H1 (cell line): Measurements from ENCODE around the gene ASRGL1.

Source experiments
- CHD2 ChIP-seq: IDR thresholded peaks from 2 replicates; pipeline ENCODE4 v1.6.1; 2012; ENCODE audit warnings: low read length, improper control_type of control experiment
- CREB1 ChIP-seq: IDR thresholded peaks from 2 replicates; pipeline ENCODE4 v1.6.1; 2012; ENCODE audit warnings: inconsistent platforms
- CTCF ChIP-seq, 3 experiments: IDR thresholded peaks; 1 replicate in 2 of 3; 2 replicates in 1 of 3; pipeline versions ENCODE4 v1.5.1 to v1.6.1; 2011; ENCODE audit warnings: low read length in 3 of 3, mild to moderate bottlenecking in 3 of 3, inconsistent platforms in 2 of 3, low read depth in 1 of 3, moderate library complexity in 1 of 3; ENCODE audit not compliant: insufficient read depth in 1 of 3; ENCODE audit errors: control extremely low read depth in 1 of 3
- POLR2A ChIP-seq, 2 experiments: IDR thresholded peaks; 1 replicate in 1 of 2; 2 replicates in 1 of 2; pipeline ENCODE4 v1.6.1; 2011; ENCODE audit warnings: low read depth in 2 of 2, low read length in 2 of 2, mild to moderate bottlenecking in 2 of 2; ENCODE audit errors: control extremely low read depth in 1 of 2
- SP2 ChIP-seq: IDR thresholded peaks from 2 replicates; pipeline ENCODE4 v1.6.1; 2012; ENCODE audit warnings: mild to moderate bottlenecking, low read length, inconsistent platforms
- SP4 ChIP-seq: IDR thresholded peaks from 2 replicates; pipeline ENCODE4 v1.6.1; 2012; ENCODE audit warnings: low read length, inconsistent platforms
- USF2 ChIP-seq: IDR thresholded peaks from 2 replicates; pipeline ENCODE4 v1.6.1; 2011; ENCODE audit warnings: low read length, improper control_type of control experiment

- TF ChIP-seq POLR2A (IDR thresholded peaks at IDR 0.05; ENCODE audit: control extremely low read depth in 1 of 2, low read depth in 2 of 2, low read length in 2 of 2): no peak
- no peak for TF ChIP-seq CTCF (IDR thresholded peaks at IDR 0.05; ENCODE audit: control extremely low read depth in 1 of 3, insufficient read depth in 1 of 3, low read depth in 1 of 3, low read length in 3 of 3)
- TF ChIP-seq USF2: no peak
- TF ChIP-seq CHD2: no peak
- TF ChIP-seq SP2: no peak
- TF ChIP-seq SP4: no peak
- TF ChIP-seq CREB1: no peak
Observed at GRCh38 chr11:62387381-62387780, 50.1 kb downstream of the ASRGL1 start.
